Measurements from ENCODE around the gene TCOF1. TPM values are rescaled to one million over a fixed set of nuclear protein-coding genes. Genes with fewer than 3 reads are reported as not detected.

TCOF1 gene
- polyA plus RNA-seq, 1 donor (not counting 4 experiments of a cell fraction or from before 2014, with no cell fraction given), result 13.6 TPM

GRCh38 chr5:150396267-150396666 is 38.8 kb downstream of the TCOF1 start:
- H3K79me2 ChIP-seq (ENCODE audit: control insufficient read depth, insufficient read depth, low read length), result no peaks in the 10 kb centered on the region
- no peak overlapping the region for H3K9ac ChIP-seq (ENCODE audit: control insufficient read depth, extremely low read depth, insufficient read depth, low read length)
- H3K9me1 ChIP-seq (ENCODE audit: control insufficient read depth, extremely low read depth, insufficient read depth, low read length), result no peaks in the 10 kb centered on the region
- H3K27ac ChIP-seq (ENCODE audit: control insufficient read depth, insufficient read depth, low read length), result no peak overlapping the region
- dilution Hi-C loops (cut with MboI; ENCODE audit: extremely low pct_ligation_motif_present, low sequenced_read_pairs), result no loop called here
- no peaks in the 10 kb centered on the region for H4K20me1 ChIP-seq (ENCODE audit: control insufficient read depth, extremely low read depth, insufficient read depth, low read length)
- H3K9me3 ChIP-seq (ENCODE audit: control insufficient read depth, low read depth, low read length), result no peaks in the 10 kb centered on the region
- no peaks in the 10 kb centered on the region for H3K27me3 ChIP-seq (ENCODE audit: control insufficient read depth, extremely low read depth, insufficient read depth, low read length)
- H3K4me1 ChIP-seq (ENCODE audit: control insufficient read depth, extremely low read depth, insufficient read depth, low read length), result no peaks in the 10 kb centered on the region
- TF ChIP-seq CTCF (optimal IDR thresholded peaks at IDR 0.05 in 1 of 3, IDR thresholded peaks at IDR 0.05 in 1 of 3, conservative IDR thresholded peaks at IDR 0.05 in 1 of 3; ENCODE audit: extremely low read depth in 1 of 3, insufficient read depth in 2 of 3, low read length in 3 of 3) (no peak), EZH2 (IDR thresholded peaks at IDR 0.05; ENCODE audit: low read length) (no peak)
- DNase-seq (ENCODE audit: low read depth, low spot score) (no peak), FAIRE-seq (no peak)
- H2AFZ ChIP-seq (ENCODE audit: control insufficient read depth, low read length), result no peak overlapping the region
- no peak overlapping the region for H3K4me2 ChIP-seq (ENCODE audit: control insufficient read depth, extremely low read depth, insufficient read depth, low read depth, low read length)
- no peak overlapping the region for H3K4me3 ChIP-seq (ENCODE audit: control insufficient read depth in 2 of 3, extremely low read depth in 1 of 3, insufficient read depth in 2 of 3, low read depth in 1 of 3, low read length in 3 of 3)
- H3K36me3 ChIP-seq (ENCODE audit: control insufficient read depth in 2 of 2, extremely low read depth in 1 of 2, insufficient read depth in 2 of 2, low read length in 2 of 2), result peaks cover 47 to 79% of the 10 kb centered on the region in 2 experiments

GRCh38 chr5:150397146-150397781 is 39.8 kb downstream of the TCOF1 start:
- Histone ChIP-seq H3K36me3 (ENCODE audit: control insufficient read depth in 2 of 2, extremely low read depth in 1 of 2, insufficient read depth in 2 of 2, low read length in 2 of 2) (peaks cover 42 to 70% of the 10 kb centered on the region in 2 experiments), H2AFZ (ENCODE audit: control insufficient read depth, low read length) (no peak overlapping the region), H3K79me2 (ENCODE audit: control insufficient read depth, insufficient read depth, low read length) (no peaks in the 10 kb centered on the region), H3K4me2 (ENCODE audit: control insufficient read depth, extremely low read depth, insufficient read depth, low read depth, low read length) (no peak overlapping the region), H3K4me1 (ENCODE audit: control insufficient read depth, extremely low read depth, insufficient read depth, low read length) (no peaks in the 10 kb centered on the region), H3K27ac (ENCODE audit: control insufficient read depth, insufficient read depth, low read length) (no peak overlapping the region), H3K9me3 (ENCODE audit: control insufficient read depth, low read depth, low read length) (no peaks in the 10 kb centered on the region), H4K20me1 (ENCODE audit: control insufficient read depth, extremely low read depth, insufficient read depth, low read length) (no peaks in the 10 kb centered on the region), H3K27me3 (ENCODE audit: control insufficient read depth, extremely low read depth, insufficient read depth, low read length) (no peaks in the 10 kb centered on the region), H3K9ac (ENCODE audit: control insufficient read depth, extremely low read depth, insufficient read depth, low read length) (no peak overlapping the region), H3K4me3 (ENCODE audit: control insufficient read depth in 2 of 3, extremely low read depth in 1 of 3, insufficient read depth in 2 of 3, low read depth in 1 of 3, low read length in 3 of 3) (no peak overlapping the region), H3K9me1 (ENCODE audit: control insufficient read depth, extremely low read depth, insufficient read depth, low read length) (no peaks in the 10 kb centered on the region)
- dilution Hi-C loops (cut with MboI; ENCODE audit: extremely low pct_ligation_motif_present, low sequenced_read_pairs), result no loop called here
- FAIRE-seq (no peak), DNase-seq (ENCODE audit: low read depth, low spot score) (no peak)
- no peak for TF ChIP-seq EZH2 (IDR thresholded peaks at IDR 0.05; ENCODE audit: low read length)
- no peak for TF ChIP-seq CTCF (optimal IDR thresholded peaks at IDR 0.05 in 1 of 3, IDR thresholded peaks at IDR 0.05 in 1 of 3, conservative IDR thresholded peaks at IDR 0.05 in 1 of 3; ENCODE audit: extremely low read depth in 1 of 3, insufficient read depth in 2 of 3, low read length in 3 of 3)

Data from keratinocyte (primary cell).